Activated gamma-delta T cell treated with Interleukin-2 at 50 U/mL for 16 hours (primary cell): Measurements from ENCODE around the gene RUSC2.
"Not testable (repeated sequence)": the region's sequence is repeated elsewhere in the genome, so short reads cannot be mapped to it uniquely, and the experiment has no call there.

Source experiments
- DNase-seq: peaks from one replicate; pipeline ENCODE4 v3.0.0-alpha.2; 2020

RUSC2 gene

GRCh38 chr9:35498245-35498644 lies 8.3 kb downstream of the RUSC2 start:
- not testable (repeated sequence) for DNase-seq

- no peak for DNase-seq
Measured at GRCh38 chr9:35499029-35499700, 9.3 kb downstream of the RUSC2 start.

DNA sequence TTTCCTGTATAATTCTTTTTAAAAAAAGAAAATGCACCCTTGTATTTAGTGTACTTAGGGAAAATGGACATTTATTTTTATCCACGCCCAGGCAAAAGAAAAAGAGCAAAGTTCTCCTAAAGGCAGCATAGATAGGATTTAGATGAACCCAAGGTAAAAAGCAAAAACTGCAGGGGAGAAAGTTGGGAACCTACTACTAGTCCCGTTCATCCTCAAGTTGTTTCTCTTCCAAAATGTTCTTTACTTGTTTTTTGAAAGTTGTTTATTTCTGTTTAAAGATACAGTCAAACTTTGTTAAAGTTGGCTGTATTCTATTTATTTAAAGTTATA lies 9.8 kb downstream of the RUSC2 start:
- DNase-seq = no peak

DNA sequence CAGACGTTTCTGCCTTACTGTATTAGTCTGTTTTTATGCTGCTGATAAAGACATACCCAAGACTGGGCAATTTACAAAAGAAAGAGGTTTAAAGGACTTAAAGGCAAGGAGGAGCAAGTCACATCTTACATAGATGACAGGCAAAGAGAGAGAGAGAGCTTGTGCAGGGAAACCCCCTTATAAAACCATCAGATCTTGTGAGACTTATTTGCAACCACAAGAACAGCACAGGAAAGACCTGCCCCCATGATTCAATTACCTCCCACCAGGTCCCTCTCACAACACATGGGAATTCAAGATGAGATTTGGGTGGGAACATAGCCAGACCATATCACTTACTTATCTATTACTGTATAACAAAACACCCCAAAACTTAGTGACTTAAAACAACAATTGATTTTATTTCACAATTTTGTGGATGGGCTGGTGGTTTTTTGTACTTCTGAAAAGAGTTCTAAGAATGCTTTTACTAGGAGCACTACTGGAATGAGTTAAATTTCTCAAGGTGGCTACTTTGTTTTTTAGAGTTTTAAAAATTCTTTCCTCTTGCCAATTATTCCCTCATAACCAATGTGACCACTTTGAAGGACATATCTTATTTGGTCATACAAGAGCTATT lies 10.3 kb downstream of the RUSC2 start:
- no peak for DNase-seq

DNA sequence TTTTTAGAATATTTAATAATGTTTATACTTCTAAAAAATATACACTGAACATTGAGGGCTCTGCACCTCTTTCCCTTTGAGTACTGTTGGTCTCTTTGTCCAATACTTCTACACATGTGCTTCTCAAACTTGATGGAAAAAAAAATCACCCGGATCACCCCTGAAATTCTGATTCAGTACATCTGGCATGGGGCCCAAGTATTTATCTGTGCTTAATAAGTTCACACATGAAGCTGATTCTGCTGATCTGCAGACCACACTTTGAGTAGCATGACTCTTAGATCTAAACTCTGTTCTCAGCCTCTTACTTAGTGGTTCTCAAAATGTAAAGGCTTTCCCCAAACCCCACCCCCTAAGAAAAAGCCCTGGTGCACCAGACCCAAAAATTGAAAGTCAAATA lies 12.0 kb downstream of the RUSC2 start:
- no peak for DNase-seq

DNA sequence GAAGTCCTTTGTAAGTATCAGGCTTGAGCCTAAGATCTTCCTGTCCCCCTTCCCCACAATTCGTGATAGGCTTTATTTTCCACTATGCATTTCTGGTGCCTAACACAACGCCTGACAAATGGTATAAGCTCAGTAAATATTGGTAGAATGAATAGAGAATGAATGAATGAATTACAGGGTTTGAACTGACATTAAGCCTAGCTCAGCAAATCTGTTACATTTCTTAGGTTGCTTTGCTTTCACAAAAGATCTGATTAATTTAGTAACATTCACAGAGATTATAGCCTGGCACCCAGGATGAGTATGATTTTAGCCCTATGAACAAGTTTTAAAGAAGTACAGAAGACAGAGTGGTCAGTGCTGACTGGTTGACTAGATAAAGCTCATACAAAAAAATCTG lies 16.4 kb downstream of the RUSC2 start:
- DNase-seq = no peak

DNA sequence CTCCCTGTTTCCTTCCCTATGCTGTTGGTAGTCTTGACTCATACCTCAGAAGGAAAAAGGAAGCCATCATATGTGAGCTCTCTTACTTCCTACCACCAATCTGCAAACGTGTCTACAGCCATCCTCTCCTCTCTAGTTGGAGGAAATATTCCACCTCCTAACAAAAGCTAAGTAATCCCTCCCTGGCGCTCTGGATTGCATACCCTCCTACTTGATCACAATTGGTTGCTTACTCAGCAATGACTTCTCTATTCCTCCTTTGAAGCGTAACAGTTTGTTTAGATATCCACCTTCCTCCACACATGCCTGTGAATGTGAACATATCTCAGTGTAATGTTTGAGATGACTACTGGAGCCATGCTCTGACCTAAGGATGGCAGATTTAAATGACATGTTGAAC lies 18.2 kb downstream of the RUSC2 start:
- DNase-seq = no peak

DNA sequence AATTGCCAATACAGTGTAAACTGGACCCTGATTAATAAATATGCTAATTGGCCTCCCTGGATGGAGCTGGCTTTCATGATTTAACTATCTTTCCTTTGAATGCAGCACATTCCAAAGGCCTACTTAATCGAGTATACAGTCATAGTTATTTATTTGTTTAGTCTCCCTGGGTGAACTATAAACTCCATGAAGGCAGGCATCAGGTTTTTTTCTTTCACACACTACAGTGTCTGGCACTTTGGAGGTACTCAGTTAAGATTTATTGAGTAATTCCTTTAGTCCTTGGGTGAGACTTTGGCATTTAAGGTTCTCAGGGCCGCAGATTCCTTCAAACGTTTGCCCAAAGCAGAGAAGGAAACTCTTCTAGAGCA lies 20.5 kb downstream of the RUSC2 start:
- no peak for DNase-seq

DNA sequence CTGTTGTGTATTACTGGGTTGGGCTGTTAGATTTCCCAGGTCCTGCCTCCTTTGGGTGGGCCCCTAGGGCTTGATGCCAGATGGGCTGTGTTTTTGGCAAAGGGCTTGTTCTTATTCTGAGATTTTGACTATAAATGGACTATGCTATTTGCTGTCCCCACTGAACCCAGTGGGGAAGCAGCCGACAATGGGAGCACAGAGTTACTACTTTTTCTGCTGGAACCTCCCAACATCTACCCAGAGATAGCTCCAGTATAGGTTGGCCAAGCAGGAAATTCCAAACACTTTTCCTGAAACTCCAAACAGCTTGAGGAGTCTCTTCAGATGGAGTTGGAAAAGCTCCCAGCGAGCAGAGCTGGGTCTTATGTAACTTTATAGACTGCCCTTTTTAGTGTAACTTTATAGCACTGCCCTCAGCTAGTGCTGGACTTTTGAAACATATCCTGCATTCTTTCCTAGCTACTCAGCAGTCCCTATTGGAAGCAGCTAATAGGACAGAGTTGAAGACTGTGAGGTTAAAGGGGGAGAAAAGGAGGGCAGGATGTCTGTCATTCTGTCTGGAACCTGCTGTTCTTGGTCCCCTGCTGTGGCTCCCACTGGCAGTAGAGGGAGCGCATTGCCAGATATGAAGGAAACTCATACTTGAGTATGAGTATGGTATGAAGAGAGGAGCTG lies 21.0 kb downstream of the RUSC2 start:
- no peak for DNase-seq

DNA sequence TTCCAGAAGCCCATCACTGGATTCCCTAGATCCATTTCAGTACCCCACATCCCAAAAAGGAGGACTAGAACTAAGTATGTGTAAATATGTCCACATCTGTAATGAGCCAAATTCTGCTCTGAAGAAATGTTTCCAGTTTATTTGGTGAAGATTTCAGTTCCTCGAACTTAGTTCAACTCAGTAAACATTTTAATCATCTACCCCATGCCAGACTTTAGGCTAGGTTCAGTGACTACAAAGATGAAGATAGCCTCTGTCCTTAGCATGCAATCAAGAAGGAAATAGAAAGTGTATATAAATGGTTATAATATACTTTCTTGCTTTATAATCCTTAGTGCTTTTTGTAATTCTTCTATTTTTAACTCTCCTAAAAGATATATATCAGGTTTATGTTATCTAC lies 21.5 kb downstream of the RUSC2 start:
- no peak for DNase-seq

GRCh38 chr9:35515766-35516165 lies 25.9 kb downstream of the RUSC2 start:
- no peak for DNase-seq

DNA sequence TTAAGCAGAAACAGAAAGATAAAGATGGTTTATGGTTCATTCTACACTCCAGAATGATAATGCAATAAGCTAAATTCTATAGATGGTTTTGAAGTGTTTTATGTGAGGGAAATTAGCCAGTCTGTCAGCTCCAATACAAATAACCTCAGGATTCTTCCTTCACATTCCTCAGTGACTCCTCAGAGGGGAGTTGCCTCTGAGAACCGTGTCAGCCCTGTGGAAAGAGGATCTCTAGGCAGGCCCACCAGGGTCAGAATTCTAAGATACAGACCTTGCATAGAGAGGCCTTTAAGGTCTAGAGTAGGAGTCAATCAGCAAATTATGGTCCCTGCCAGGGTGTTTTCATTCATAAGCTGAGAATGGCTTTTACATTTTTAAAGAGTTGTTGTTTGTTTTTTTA lies 26.6 kb downstream of the RUSC2 start:
- DNase-seq = no peak

GRCh38 chr9:35517131-35517530 lies 27.2 kb downstream of the RUSC2 start:
- DNase-seq = no peak

- no peak for DNase-seq
Measured at GRCh38 chr9:35517552-35518224, 27.8 kb downstream of the RUSC2 start.

DNA sequence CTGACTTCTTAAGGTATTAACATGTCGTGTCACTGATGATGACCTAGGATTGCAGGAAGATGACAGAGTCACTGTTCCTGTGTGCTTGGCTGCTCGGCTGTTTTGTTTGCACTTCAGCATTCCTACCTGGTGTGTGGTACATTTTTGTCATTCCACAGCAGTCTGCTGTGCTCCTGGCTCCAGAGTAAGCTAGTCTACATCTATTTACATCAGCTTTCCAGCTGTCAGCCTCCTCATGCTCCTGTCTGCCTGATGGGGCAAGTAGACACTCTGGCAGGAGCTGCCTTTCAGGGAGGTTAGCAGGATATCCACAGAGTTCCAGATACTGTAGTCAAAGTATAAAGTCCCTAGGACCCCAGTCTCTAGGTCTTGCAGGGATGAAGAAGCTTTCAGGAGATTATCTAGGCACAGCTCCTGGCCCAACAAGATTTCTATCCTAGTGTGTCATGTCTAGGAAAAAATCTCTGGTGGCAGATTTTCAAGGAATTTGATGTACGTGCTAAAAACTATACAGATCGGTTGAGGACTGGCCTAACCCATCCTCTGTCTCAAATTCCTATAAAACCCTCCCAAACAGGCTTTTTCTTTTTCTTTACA lies 28.4 kb downstream of the RUSC2 start:
- DNase-seq = no peak

GRCh38 chr9:35518981-35519679 lies 29.2 kb downstream of the RUSC2 start:
- no peak for DNase-seq

DNA sequence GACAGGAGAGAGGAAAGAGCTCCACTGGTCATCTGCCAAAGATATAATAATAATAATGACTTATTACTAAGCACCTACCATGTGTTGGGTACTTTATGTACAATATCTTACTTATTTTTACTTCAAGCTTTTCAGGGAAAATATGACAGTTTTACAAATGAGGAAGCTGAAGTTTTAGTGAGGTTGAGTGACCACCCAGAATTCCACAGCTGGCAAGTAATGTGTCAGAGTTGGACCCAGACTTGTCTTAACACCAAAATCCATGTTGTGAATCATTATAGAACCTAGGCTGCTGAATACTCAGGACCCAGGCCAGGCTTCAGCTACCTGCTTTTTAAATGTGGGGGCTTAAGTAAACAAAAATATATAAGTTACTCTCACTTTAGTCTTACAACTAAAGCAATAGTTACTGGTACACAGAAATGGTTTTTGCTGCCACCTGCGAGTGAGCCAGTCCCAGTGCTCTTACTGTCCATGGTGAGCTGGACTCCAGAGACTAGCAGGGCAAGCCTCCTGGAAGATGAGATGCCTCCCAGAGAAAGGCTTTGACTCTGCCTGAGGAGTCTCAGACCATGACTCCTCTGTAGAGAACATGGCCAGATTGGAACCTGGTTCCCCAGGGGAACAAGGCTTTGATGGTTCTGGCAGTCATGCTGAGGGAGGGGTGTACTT lies 29.9 kb downstream of the RUSC2 start:
- no peak for DNase-seq

DNA sequence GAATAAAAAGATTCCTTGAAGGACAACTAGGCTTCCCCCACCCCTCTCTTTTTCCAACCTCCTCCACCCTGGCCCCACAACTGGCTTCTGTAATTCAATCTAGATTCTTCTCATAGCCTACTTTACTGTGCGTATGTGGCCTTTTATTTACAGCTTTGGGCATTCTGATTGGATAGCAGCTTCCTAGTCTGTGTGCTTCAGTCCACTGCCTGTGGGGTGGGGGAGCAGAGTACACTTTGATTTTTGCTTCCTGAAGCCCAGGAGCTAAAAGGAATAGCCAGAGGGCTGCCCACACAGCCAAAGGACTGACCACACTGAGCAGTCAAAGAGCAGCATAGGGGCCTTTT lies 30.4 kb downstream of the RUSC2 start:
- no peak for DNase-seq

GRCh38 chr9:35521708-35522107 lies 31.8 kb downstream of the RUSC2 start:
- no peak for DNase-seq

DNA sequence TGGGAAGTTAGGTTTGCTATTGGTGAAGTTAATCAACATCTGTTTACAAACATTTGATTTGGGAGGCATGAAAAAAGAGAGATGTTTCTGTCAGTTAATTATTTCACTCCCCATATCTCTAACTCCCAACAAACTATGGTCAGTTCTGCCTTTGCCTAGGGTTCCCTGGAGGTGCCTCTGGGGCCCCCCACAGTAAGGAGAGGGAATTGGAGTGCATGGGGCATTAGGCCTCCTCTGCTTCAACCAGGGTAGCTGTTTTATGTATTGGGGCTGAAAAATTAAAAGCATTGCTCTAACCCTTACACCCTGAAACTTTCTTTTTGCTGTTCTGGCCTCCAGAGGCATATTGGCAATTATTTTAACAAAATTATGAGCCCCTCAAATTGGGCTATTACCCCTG lies 32.3 kb downstream of the RUSC2 start:
- DNase-seq = no peak

DNA sequence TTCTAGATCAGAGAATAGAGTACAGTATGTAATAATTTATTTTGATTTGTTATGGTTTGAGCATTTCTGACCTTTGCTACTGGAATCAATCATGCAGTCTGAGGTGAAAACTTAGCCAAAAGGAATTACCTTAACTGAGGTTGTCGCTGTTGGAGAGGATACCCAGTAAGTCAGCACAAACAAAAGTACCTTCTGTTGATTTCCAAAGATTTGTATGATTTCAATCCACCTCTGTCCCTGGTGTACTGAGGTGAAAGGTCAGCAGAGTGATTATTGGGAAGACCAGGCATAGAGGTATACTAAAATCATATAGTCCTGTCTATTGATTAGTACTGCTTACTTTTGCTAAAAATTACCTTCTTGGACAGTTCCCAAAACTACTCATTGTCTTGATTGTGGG lies 32.8 kb downstream of the RUSC2 start:
- no peak for DNase-seq

DNA sequence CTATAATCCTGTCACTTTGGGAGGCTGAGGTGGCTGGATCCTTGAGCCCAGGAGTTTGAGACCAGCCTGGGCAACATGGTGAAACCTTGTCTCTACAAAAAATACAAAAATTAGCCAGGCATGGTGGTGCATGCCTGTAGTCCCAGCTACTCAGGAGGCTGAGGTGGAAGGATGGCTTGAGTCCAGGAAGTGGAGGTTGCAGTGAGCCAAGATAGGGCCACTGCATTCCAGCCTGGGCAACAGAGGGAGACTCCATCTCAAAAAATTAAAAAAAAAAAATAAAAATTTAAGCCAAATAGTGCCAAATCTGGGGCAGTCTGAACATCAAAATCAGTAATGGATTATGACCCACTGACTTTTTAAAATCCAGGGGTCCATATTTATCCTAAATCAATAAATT lies 33.6 kb downstream of the RUSC2 start:
- DNase-seq = not testable (repeated sequence)
